Esophagus muscularis mucosa (tissue), 4 donors: ENCODE data around the gene INHBC. TPM values are rescaled to one million over a fixed set of nuclear protein-coding genes. Genes with fewer than 3 reads are reported as not detected.
"Not testable (repeated sequence)": the region's sequence is repeated elsewhere in the genome, so short reads cannot be mapped to it uniquely, and the experiment has no call there.

Experiments used
- DNase-seq: peaks from one replicate; pipeline ENCODE4 v3.0.0-alpha.2; 2017; ENCODE audit errors: extremely low spot score
- H3K27ac ChIP-seq, 4 donors: fragments of 200-600 bp; sonication (generic); replicated peaks in 1 of 4; 1 replicate in 3 of 4; 2 replicates in 1 of 4; pipeline ENCODE4 v1.5.1; 2016 to 2019; ENCODE audit warnings: mild to moderate bottlenecking in 1 of 4
- H3K27me3 ChIP-seq, 4 donors: fragments of 200-600 bp; sonication (generic); one replicate each; pipeline versions ENCODE4 v1.5.1 to v1.6.0; 2016 to 2019
- H3K36me3 ChIP-seq, 4 donors: fragments of 200-600 bp; sonication (generic); one replicate each; pipeline ENCODE4 v1.5.1; 2016 to 2019
- H3K4me1 ChIP-seq, 4 donors: fragments of 200-600 bp; sonication (generic); one replicate each; pipeline ENCODE4 v1.5.1; 2016 to 2019
- H3K4me3 ChIP-seq, 4 donors: fragments of 200-600 bp; sonication (generic); 1 replicate in 2 of 4; 2 replicates in 2 of 4; pipeline ENCODE4 v1.5.1; 2016 to 2019; ENCODE audit warnings: mild to moderate bottlenecking in 4 of 4, moderate library complexity in 1 of 4
- H3K9me3 ChIP-seq, 4 donors: fragments of 200-600 bp; sonication (generic); 1 replicate in 3 of 4; 2 replicates in 1 of 4; pipeline ENCODE4 v1.5.1; 2016 to 2019
- CTCF ChIP-seq, 3 experiments: fragments of 200-600 bp in 2 of 3; fragments of 450-650 bp in 1 of 3; sonication (generic) in 2 of 3; IDR thresholded peaks; one replicate each; pipeline ENCODE4 v1.5.1; 2017 to 2019; ENCODE audit warnings: antibody characterized with exemption in 3 of 3, mild to moderate bottlenecking in 2 of 3, moderate library complexity in 1 of 3
- EP300 ChIP-seq: sonication (generic); formaldehyde crosslinking; IDR thresholded peaks from one replicate; pipeline ENCODE4 v1.6.1; 2017; ENCODE audit warnings: antibody characterized with exemption
- POLR2A ChIP-seq: fragments of 450-650 bp; IDR thresholded peaks from one replicate; pipeline ENCODE4 v1.6.1; 2017; ENCODE audit warnings: antibody characterized with exemption, moderate library complexity, mild to moderate bottlenecking, low read depth
- POLR2AphosphoS5 ChIP-seq, 2 donors: sonication (generic); formaldehyde crosslinking; IDR thresholded peaks; one replicate each; pipeline ENCODE4 v1.6.1; 2017; ENCODE audit warnings: antibody characterized with exemption in 2 of 2
- WGBS: methylation state at CpG from one replicate; pipeline ENCODE4 v1.1.5; 2018; 5-methylcytosine and 5-hydroxymethylcytosine counted together
- intact Hi-C: fragments of 100-400 bp; cut with DNase I; formaldehyde crosslinking; loops from one replicate; pipeline ENCODE4 v1.15.1; 2023
- total RNA-seq, 4 donors: library from RNA; depleted of rRNA; stranded (reverse); fragments of >200 nt; gene quantifications; one replicate each; pipeline versions ENCODE4 v1.1.0 to v1.2.1, GENCODE V29; 2016

INHBC gene
- total RNA-seq, 4 donors from 2014 or later = not detected

GRCh38 chr12:57389033-57389432 lies 45.6 kb upstream of the INHBC start:
- Histone ChIP-seq H3K36me3 (peaks cover 9 to 38% (median 16%) of the 10 kb centered on the region in 4 donors), H3K4me1 (peaks cover 8 to 15% (median 9%) of the 10 kb centered on the region in 4 donors), H3K4me3 (no peak overlapping the region), H3K9me3 (no peaks in the 10 kb centered on the region), H3K27me3 (no peaks in the 10 kb centered on the region), H3K27ac (no peak overlapping the region)
- TF ChIP-seq POLR2A (no peak), EP300 (no peak)
- intact Hi-C loops = no loop called here
- 34% methylated on average over 3 of the region's 3 CpGs for WGBS
- no peak for DNase-seq

- WGBS = 93% methylated on average over 2 of the region's 2 CpGs
- no peak for DNase-seq
- intact Hi-C loops = no loop called here
- Histone ChIP-seq H3K4me3 (no peak overlapping the region), H3K4me1 (peaks cover 8 to 15% (median 9%) of the 10 kb centered on the region in 4 donors), H3K27ac (no peak overlapping the region), H3K36me3 (peaks cover 12 to 50% (median 27%) of the 10 kb centered on the region in 4 donors), H3K27me3 (no peaks in the 10 kb centered on the region), H3K9me3 (no peaks in the 10 kb centered on the region)
- TF ChIP-seq CTCF (IDR thresholded peaks at IDR 0.05) (no peak), EP300 (no peak), POLR2A (no peak), POLR2AphosphoS5 (IDR thresholded peaks at IDR 0.05) (no peak)
Observed at GRCh38 chr12:57390174-57390573, 44.4 kb upstream of the INHBC start.

GRCh38 chr12:57395121-57395520 lies 39.5 kb upstream of the INHBC start:
- Histone ChIP-seq H3K36me3 (peaks cover 12 to 44% (median 30%) of the 10 kb centered on the region in 4 donors), H3K27me3 (no peaks in the 10 kb centered on the region), H3K4me1 (peaks cover under 1 to 5% (median 3%) of the 10 kb centered on the region in 4 donors), H3K27ac (no peak overlapping the region), H3K4me3 (no peak overlapping the region), H3K9me3 (no peaks in the 10 kb centered on the region)
- intact Hi-C loops = no loop called here
- TF ChIP-seq EP300 = no peak
- WGBS = 94% methylated on average over 18 of the region's 18 CpGs
- DNase-seq = no peak

- Histone ChIP-seq H3K4me1 (no peaks in the 10 kb centered on the region), H3K9me3 (no peaks in the 10 kb centered on the region), H3K27me3 (no peaks in the 10 kb centered on the region), H3K27ac (no peak overlapping the region), H3K4me3 (no peak overlapping the region), H3K36me3 (peaks cover 7 to 34% (median 26%) of the 10 kb centered on the region in 4 donors)
- WGBS = 85% methylated on average over 2 of the region's 2 CpGs
- no peak for DNase-seq
- intact Hi-C loops = no loop called here
- TF ChIP-seq POLR2AphosphoS5 (IDR thresholded peaks at IDR 0.05) = no peak
- no peak for TF ChIP-seq CTCF (IDR thresholded peaks at IDR 0.05)
- no peak for TF ChIP-seq POLR2A
- no peak for TF ChIP-seq EP300
Observed at GRCh38 chr12:57397441-57397840, 37.1 kb upstream of the INHBC start.

GRCh38 chr12:57399718-57400463 lies 34.7 kb upstream of the INHBC start:
- DNase-seq, H3K9me3 ChIP-seq, H3K4me3 ChIP-seq, H3K27ac ChIP-seq, H3K27me3 ChIP-seq, H3K4me1 ChIP-seq, intact Hi-C loops: not testable (repeated sequence)
- H3K36me3 ChIP-seq = peaks cover 0 to 22% (median 9%) of the 10 kb centered on the region in 4 donors
- 90% methylated on average over 7 of the region's 7 CpGs for WGBS

GRCh38 chr12:57401165-57401564 lies 33.4 kb upstream of the INHBC start:
- Histone ChIP-seq H3K27ac (no peak overlapping the region), H3K4me3 (no peak overlapping the region), H3K4me1 (no peaks in the 10 kb centered on the region), H3K9me3 (no peaks in the 10 kb centered on the region), H3K27me3 (no peaks in the 10 kb centered on the region), H3K36me3 (peaks cover 0 to 10% (median 0%) of the 10 kb centered on the region in 4 donors)
- DNase-seq = no peak
- TF ChIP-seq POLR2AphosphoS5 (IDR thresholded peaks at IDR 0.05) = no peak
- no peak for TF ChIP-seq EP300
- TF ChIP-seq POLR2A = no peak
- TF ChIP-seq CTCF (IDR thresholded peaks at IDR 0.05) = no peak
- intact Hi-C loops = no loop called here
- WGBS = 80% methylated on average over 5 of the region's 5 CpGs

GRCh38 chr12:57402156-57402555 lies 32.4 kb upstream of the INHBC start:
- H3K4me3 ChIP-seq, H3K36me3 ChIP-seq, H3K27ac ChIP-seq, H3K9me3 ChIP-seq, H3K27me3 ChIP-seq, intact Hi-C loops, DNase-seq, H3K4me1 ChIP-seq: not testable (repeated sequence)
- 91% methylated on average over 4 of the region's 4 CpGs for WGBS
